SKM-1 treated with dmso at 0.1 percent for 144 hours (cell line): ENCODE results near the gene HNRNPC.
"Not testable (repeated sequence)": the region's sequence is repeated elsewhere in the genome, so short reads cannot be mapped to it uniquely, and the experiment has no call there.

Experiments
- DNase-seq: peaks from one replicate; lab custom pipeline; 2025; ENCODE audit not compliant: unreplicated experiment; lab: John Stamatoyannopoulos, UW

HNRNPC gene

GRCh38 chr14:21269252-21270046 is at the start of gene HNRNPC:
Gene HNRNPC (minus strand): TSS chr14:21269442. CDS start chr14:21234193, 35,249 bp downstream.
- DNase-seq = peak; percentile 92

- peak; percentile 5 for DNase-seq
Observed at GRCh38 chr14:21317398-21317797, 48.2 kb upstream of the HNRNPC start.

- DNase-seq = no peak
Observed at GRCh38 chr14:21313512-21313911, 44.3 kb upstream of the HNRNPC start.

GRCh38 chr14:21311614-21312013 is 42.4 kb upstream of the HNRNPC start:
- no peak for DNase-seq

- no peak for DNase-seq
Observed at GRCh38 chr14:21309956-21310355, 40.7 kb upstream of the HNRNPC start.

- no peak for DNase-seq
Observed at GRCh38 chr14:21309238-21309636, 40.0 kb upstream of the HNRNPC start.

- DNase-seq = no peak
Observed at GRCh38 chr14:21308479-21309237, 39.4 kb upstream of the HNRNPC start.

GRCh38 chr14:21308132-21308478 is 38.9 kb upstream of the HNRNPC start:
- DNase-seq = no peak

GRCh38 chr14:21307637-21308036 is 38.4 kb upstream of the HNRNPC start:
- DNase-seq = no peak

GRCh38 chr14:21302836-21303140 is 33.5 kb upstream of the HNRNPC start:
- not testable (repeated sequence) for DNase-seq

GRCh38 chr14:21302013-21302835 is 33.0 kb upstream of the HNRNPC start:
- DNase-seq = no peak

- no peak for DNase-seq
Observed at GRCh38 chr14:21300892-21301291, 31.6 kb upstream of the HNRNPC start.

GRCh38 chr14:21299562-21300130 is 30.4 kb upstream of the HNRNPC start:
- no peak for DNase-seq

GRCh38 chr14:21298358-21298757 is 29.1 kb upstream of the HNRNPC start:
- no peak for DNase-seq

- DNase-seq = not testable (repeated sequence)
Observed at GRCh38 chr14:21294026-21294425, 24.8 kb upstream of the HNRNPC start.

- DNase-seq = no peak
Observed at GRCh38 chr14:21287168-21287567, 17.9 kb upstream of the HNRNPC start.

GRCh38 chr14:21286516-21286915 is 17.3 kb upstream of the HNRNPC start:
- not testable (repeated sequence) for DNase-seq

- DNase-seq = not testable (repeated sequence)
Observed at GRCh38 chr14:21281917-21282316, 12.7 kb upstream of the HNRNPC start.

- DNase-seq = no peak
Observed at GRCh38 chr14:21279783-21280182, 10.5 kb upstream of the HNRNPC start, which contains the start of gene RPGRIP1. Gene RPGRIP1 (plus strand): TSS chr14:21280083. CDS start chr14:21287977, 7,894 bp downstream.

GRCh38 chr14:21278632-21279031 is 9.4 kb upstream of the HNRNPC start:
- no peak for DNase-seq

- DNase-seq = no peak
Observed at GRCh38 chr14:21275261-21275858, 6.1 kb upstream of the HNRNPC start.
